GM12878 (cell line): Measurements from ENCODE around the gene TDO2. TPM values are rescaled to one million over a fixed set of nuclear protein-coding genes. Genes with fewer than 3 reads are reported as not detected.
A peak's percentile ranks its signal among the peaks of the same experiment; 100 is the strongest.

ENCODE experiments used
- ATAC-seq: fragments of 200-7000 bp; cut with Tn5 transposase; 3 replicates; pipeline ENCODE4 v1.9.1; 2020; ENCODE audit warnings: mild to moderate bottlenecking, moderate library complexity
- BruUV-seq: library from RNA; stranded (reverse); fragments of 400-500 nt; replicated peaks from 2 replicates; lab custom pipeline; 2021; lab: Mats Ljungman, UMichigan
- CTCF ChIA-PET: fragments of 300-600 bp; sonication (Branson Sonifier 250); formaldehyde crosslinking; extraction: SDS; loops from one replicate; lab custom pipeline; 2021; ENCODE audit warnings: inconsistent platforms; lab: Yijun Ruan, JAX
- POLR2A ChIA-PET: fragments of 350-600 bp; formaldehyde crosslinking; extraction: SDS; loops from one replicate; lab custom pipeline; 2021; ENCODE audit warnings: inconsistent platforms; lab: Charles Lee
- RAD21 ChIA-PET: fragments of 300-600 bp; sonication (Branson Sonifier 250); formaldehyde crosslinking; loops from one replicate; lab custom pipeline; 2023; ENCODE audit warnings: antibody characterized with exemption; ENCODE audit not compliant: unreplicated experiment; lab: Charles Lee
- SMC1A ChIA-PET: fragments of 300-600 bp; sonication (Branson Sonifier 250); formaldehyde crosslinking; loops from one replicate; lab custom pipeline; 2023; ENCODE audit not compliant: unreplicated experiment, uncharacterized antibody; lab: Charles Lee
- DNase-seq: peaks from one replicate; pipeline ENCODE4 v3.0.0-alpha.2; 2011; ENCODE audit warnings: low read depth, low spot score
- FAIRE-seq: peaks from 3 replicates; lab custom pipeline; 2011; peaks lifted over from hg19 to GRCh38; lab: Jason Lieb, UNC
- H2AFZ ChIP-seq: 2 replicates; pipeline ENCODE4 v1.6.0; 2011; ENCODE audit warnings: low read depth, low read length, control low read depth; ENCODE audit not compliant: control insufficient read depth
- H3K27ac ChIP-seq: 2 replicates; pipeline ENCODE4 v1.5.1; 2011; ENCODE audit warnings: control low read depth; ENCODE audit not compliant: control insufficient read depth, insufficient read depth
- H3K27me3 ChIP-seq, 2 experiments: replicated peaks in 1 of 2; 2 replicates each; pipeline versions ENCODE4 v1.6.0 to v1.6.1; 2011; ENCODE audit warnings: low read length in 1 of 2; ENCODE audit not compliant: control insufficient read depth in 2 of 2, insufficient read depth in 2 of 2
- H3K36me3 ChIP-seq, 2 experiments: 2 replicates each; pipeline ENCODE4 v1.5.1; 2011; ENCODE audit warnings: low read length in 1 of 2; ENCODE audit not compliant: control insufficient read depth in 2 of 2, insufficient read depth in 2 of 2
- H3K4me1 ChIP-seq: 2 replicates; pipeline ENCODE4 v1.6.1; 2011; ENCODE audit warnings: mild to moderate bottlenecking, low read length, moderate library complexity, mixed read lengths; ENCODE audit not compliant: control insufficient read depth, insufficient read depth
- H3K4me2 ChIP-seq: 2 replicates; pipeline ENCODE4 v1.6.0; 2011; ENCODE audit warnings: control low read depth; ENCODE audit not compliant: control insufficient read depth, insufficient read depth
- H3K4me3 ChIP-seq: fragments of 200-600 bp; sonication (generic); 2 replicates; pipeline ENCODE4 v1.5.1; 2016
- H3K79me2 ChIP-seq: 2 replicates; pipeline ENCODE4 v1.6.0; 2011; ENCODE audit warnings: low read length; ENCODE audit not compliant: control insufficient read depth, insufficient read depth
- H3K9ac ChIP-seq: 2 replicates; pipeline ENCODE4 v1.8.0; 2011; ENCODE audit warnings: low read length, control low read depth, mixed read lengths; ENCODE audit not compliant: control insufficient read depth, insufficient read depth
- H3K9me3 ChIP-seq: replicated peaks from 3 replicates; pipeline ENCODE4 v1.5.1; 2011; ENCODE audit warnings: mild to moderate bottlenecking, low read length; ENCODE audit not compliant: control insufficient read depth, insufficient read depth
- H4K20me1 ChIP-seq: 2 replicates; pipeline ENCODE4 v1.6.0; 2011; ENCODE audit not compliant: control insufficient read depth, insufficient read depth
- BHLHE40 ChIP-seq, 2 experiments: fragments of 450-650 bp in 1 of 2; IDR thresholded peaks; 2 replicates each; pipeline ENCODE4 v1.6.1; 2011 to 2017; ENCODE audit warnings: low read depth in 2 of 2, borderline replicate concordance in 1 of 2, improper control_type of control experiment in 1 of 2, low read length in 1 of 2, mild to moderate bottlenecking in 1 of 2
- BMI1 ChIP-seq: fragments of 450-650 bp; IDR thresholded peaks from 2 replicates; pipeline ENCODE4 v1.6.1; 2016; ENCODE audit warnings: mild to moderate bottlenecking, moderate library complexity, borderline replicate concordance
- EP300 ChIP-seq, 2 experiments: fragments of 150-350 bp in 1 of 2; IDR thresholded peaks; 2 replicates each; pipeline ENCODE4 v1.6.1; 2011 to 2012; ENCODE audit warnings: low read depth in 2 of 2, low read length in 2 of 2, borderline replicate concordance in 1 of 2, improper control_type of control experiment in 1 of 2, inconsistent platforms in 1 of 2; ENCODE audit not compliant: control insufficient read depth in 1 of 2
- JUNB ChIP-seq: IDR thresholded peaks from 2 replicates; pipeline ENCODE4 v1.6.1; 2016; ENCODE audit warnings: antibody characterized with exemption, mild to moderate bottlenecking
- JUND ChIP-seq: IDR thresholded peaks from 2 replicates; pipeline ENCODE4 v1.6.1; 2012; ENCODE audit warnings: low read depth, mild to moderate bottlenecking, low read length, improper control_type of control experiment, moderate library complexity
- MEF2B ChIP-seq: fragments of 450-650 bp; IDR thresholded peaks from 2 replicates; pipeline ENCODE4 v1.6.1; 2018; ENCODE audit warnings: mild to moderate bottlenecking, moderate library complexity; ENCODE audit not compliant: partially characterized antibody, poor library complexity, severe bottlenecking
- RAD51 ChIP-seq: fragments of 450-650 bp; IDR thresholded peaks from 2 replicates; pipeline ENCODE4 v1.6.1; 2016; ENCODE audit warnings: moderate library complexity, mild to moderate bottlenecking, inconsistent platforms
- RB1 ChIP-seq: fragments of 450-650 bp; formaldehyde crosslinking; IDR thresholded peaks from 2 replicates; pipeline ENCODE4 v1.6.1; 2017; ENCODE audit warnings: mild to moderate bottlenecking, borderline replicate concordance
- TCF12 ChIP-seq: IDR thresholded peaks from 2 replicates; pipeline ENCODE4 v1.6.1; 2011; ENCODE audit warnings: low read depth, mild to moderate bottlenecking, low read length
- ZNF24 ChIP-seq: fragments of 450-650 bp; IDR thresholded peaks from 2 replicates; pipeline ENCODE4 v1.6.1; 2017; ENCODE audit warnings: antibody characterized with exemption, mild to moderate bottlenecking
- ZNF687 ChIP-seq: fragments of 450-650 bp; IDR thresholded peaks from 2 replicates; pipeline ENCODE4 v1.6.1; 2017; ENCODE audit warnings: mild to moderate bottlenecking, moderate library complexity
- WGBS: methylation state at CpG from one replicate; pipeline ENCODE4 v1.1.6; 2016; ENCODE audit warnings: low lambda C conversion rate; ENCODE audit not compliant: insufficient replicate concordance, insufficient coverage; ENCODE audit errors: missing lambda C conversion rate; 5-methylcytosine and 5-hydroxymethylcytosine counted together
- in situ Hi-C: fragments of 300-500 bp; cut with MboI; formaldehyde crosslinking; loops from 9 replicates; pipeline ENCODE4 v1.14.3; 2018; ENCODE audit warnings: mixed read lengths
- intact Hi-C: fragments of 100-400 bp; cut with micrococcal nuclease; formaldehyde crosslinking; loops from one replicate; pipeline ENCODE4 v1.14.2; 2022; ENCODE audit not compliant: unreplicated experiment
- polyA plus RNA-seq, 11 experiments: library from polyadenylated mRNA; depleted of rRNA in 4 of 11; unstranded in 6 of 11; stranded (reverse) in 5 of 11; fragments of >200 nt; fragmentation: Nextera tagmentation in 4 of 11; fragmentation: Illumina TruSeq in 1 of 11; extraction: Ambion mirVana in 4 of 11; extraction: Trizol in 1 of 11; gene quantifications; 1 replicate in 1 of 11; 2 replicates in 10 of 11; pipeline versions ENCODE4 v1.2.1 to v1.2.3, GENCODE V29; 2011 to 2016; ENCODE audit warnings: inconsistent platforms in 2 of 11, missing spikeins in 2 of 11, low read depth in 1 of 11
- total RNA-seq, 4 experiments: library from RNA; depleted of rRNA in 3 of 4; stranded (reverse); fragments of >200 nt in 3 of 4; fragmentation: Illumina TruSeq in 1 of 4; extraction: Trizol in 1 of 4; gene quantifications; 2 replicates each; pipeline versions ENCODE4 v1.2.1 to v1.2.3, GENCODE V29; 2013 to 2021
- TF ChIP-seq, protein P1 (sequence below): fragments of 450-650 bp; IDR thresholded peaks from 2 replicates; pipeline ENCODE4 v1.6.1; 2016; ENCODE audit warnings: mild to moderate bottlenecking, moderate library complexity, borderline replicate concordance

TDO2 gene
- total and polyA plus RNA-seq, 10 of the 15 experiments (the other 5 are each of a cell fraction or from before 2014, with no cell fraction given) = 0.12 to 1.5 (median 0.23) TPM; not detected in 1

- in situ Hi-C loops = no loop called here
- no TSS peak for BruUV-seq
- FAIRE-seq = no peak
- TF ChIP-seq ZNF687 (0 out of 2 replicates have a peak, but pooled peaks have one; percentile 37), RAD51 (no peak), JUNB (no peak), RB1 (no peak), TCF12 (0 out of 2 replicates have a peak, but pooled peaks have one; percentile 35), BMI1 (0 out of 2 replicates have a peak, but pooled peaks have one; percentile 45), BHLHE40 (IDR thresholded peaks at IDR 0.05; ENCODE audit: borderline replicate concordance in 1 of 2, low read depth in 2 of 2, low read length in 1 of 2) (peak in 1 of 2 experiments; percentile 69; a peak in 1 of 4 replicates), EP300 (IDR thresholded peaks at IDR 0.05; ENCODE audit: borderline replicate concordance in 1 of 2, control insufficient read depth in 1 of 2, low read depth in 2 of 2, low read length in 2 of 2) (peak in 1 of 2 experiments; percentile 66; a peak in 1 of 4 replicates), MEF2B (peak; percentile 55), JUND (peak; percentile 45; the same call in 1 of the 2 replicates), ZNF24 (peak; percentile 84)
- TF ChIP-seq, protein P1, sequence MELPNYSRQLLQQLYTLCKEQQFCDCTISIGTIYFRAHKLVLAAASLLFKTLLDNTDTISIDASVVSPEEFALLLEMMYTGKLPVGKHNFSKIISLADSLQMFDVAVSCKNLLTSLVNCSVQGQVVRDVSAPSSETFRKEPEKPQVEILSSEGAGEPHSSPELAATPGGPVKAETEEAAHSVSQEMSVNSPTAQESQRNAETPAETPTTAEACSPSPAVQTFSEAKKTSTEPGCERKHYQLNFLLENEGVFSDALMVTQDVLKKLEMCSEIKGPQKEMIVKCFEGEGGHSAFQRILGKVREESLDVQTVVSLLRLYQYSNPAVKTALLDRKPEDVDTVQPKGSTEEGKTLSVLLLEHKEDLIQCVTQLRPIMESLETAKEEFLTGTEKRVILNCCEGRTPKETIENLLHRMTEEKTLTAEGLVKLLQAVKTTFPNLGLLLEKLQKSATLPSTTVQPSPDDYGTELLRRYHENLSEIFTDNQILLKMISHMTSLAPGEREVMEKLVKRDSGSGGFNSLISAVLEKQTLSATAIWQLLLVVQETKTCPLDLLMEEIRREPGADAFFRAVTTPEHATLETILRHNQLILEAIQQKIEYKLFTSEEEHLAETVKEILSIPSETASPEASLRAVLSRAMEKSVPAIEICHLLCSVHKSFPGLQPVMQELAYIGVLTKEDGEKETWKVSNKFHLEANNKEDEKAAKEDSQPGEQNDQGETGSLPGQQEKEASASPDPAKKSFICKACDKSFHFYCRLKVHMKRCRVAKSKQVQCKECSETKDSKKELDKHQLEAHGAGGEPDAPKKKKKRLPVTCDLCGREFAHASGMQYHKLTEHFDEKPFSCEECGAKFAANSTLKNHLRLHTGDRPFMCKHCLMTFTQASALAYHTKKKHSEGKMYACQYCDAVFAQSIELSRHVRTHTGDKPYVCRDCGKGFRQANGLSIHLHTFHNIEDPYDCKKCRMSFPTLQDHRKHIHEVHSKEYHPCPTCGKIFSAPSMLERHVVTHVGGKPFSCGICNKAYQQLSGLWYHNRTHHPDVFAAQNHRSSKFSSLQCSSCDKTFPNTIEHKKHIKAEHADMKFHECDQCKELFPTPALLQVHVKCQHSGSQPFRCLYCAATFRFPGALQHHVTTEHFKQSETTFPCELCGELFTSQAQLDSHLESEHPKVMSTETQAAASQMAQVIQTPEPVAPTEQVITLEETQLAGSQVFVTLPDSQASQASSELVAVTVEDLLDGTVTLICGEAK = peak; percentile 47; the same call in 1 of the 2 replicates
Observed at GRCh38 chr4:155889031-155889793, 14.3 kb upstream of the TDO2 start.

More at GRCh38 chr4:155889031-155889793, 14.3 kb upstream of the TDO2 start:
- Histone ChIP-seq H3K4me3 (no peak overlapping the region), H3K27ac (no peak overlapping the region), H3K36me3 (no peaks in the 10 kb centered on the region), H4K20me1 (no peaks in the 10 kb centered on the region), H3K4me1 (no peaks in the 10 kb centered on the region), H3K9ac (no peak overlapping the region), H3K27me3 (no peaks in the 10 kb centered on the region), H3K9me3 (no peaks in the 10 kb centered on the region), H3K79me2 (no peaks in the 10 kb centered on the region), H3K4me2 (no peak overlapping the region), H2AFZ (no peak overlapping the region)
- peak; percentile 58 for DNase-seq
- SMC1A ChIA-PET = interaction anchor here (0.6 to 2.9 kb wide), 13 partner anchors 8 to 259 kb away, joined by 3 to 13 read pairs (median 4); partner anchors contain the start of gene TDO2
- intact Hi-C loops = loop anchor here (5.0 kb wide), 2 partner anchors 77 to 308 kb away; no protein-coding TSS in a partner anchor
- RAD21 ChIA-PET = interaction anchor here (0.9 to 1.9 kb wide), 8 partner anchors 8 to 85 kb away, joined by 3 to 12 read pairs (median 4); partner anchors contain the start of genes CTSO and TDO2
- CTCF ChIA-PET = interaction anchor here (0.7 to 1.6 kb wide), 5 partner anchors 32 to 447 kb away, joined by 3 to 5 read pairs (median 4); no protein-coding TSS in a partner anchor
- 4% methylated on average over 5 of the region's 5 CpGs for WGBS
- POLR2A ChIA-PET = interaction anchor here (0.5 to 2.1 kb wide), 7 partner anchors 9 to 198 kb away, joined by 3 to 7 read pairs (median 3); no protein-coding TSS in a partner anchor
- ATAC-seq = peak; percentile 98
